HFF-Myc (cell line): ENCODE measurements around the gene CPA4.

Experiments
- DNase-seq: peaks from one replicate; pipeline ENCODE4 v3.0.0-alpha.2; 2011; ENCODE audit warnings: low read depth; ENCODE audit errors: extremely low read depth
- H3K4me3 ChIP-seq: replicated peaks from 2 replicates; pipeline ENCODE4 v1.5.1; 2011; ENCODE audit warnings: low read depth, mild to moderate bottlenecking, control low read depth, low read length
- TF ChIP-seq, protein P1 (sequence below): IDR thresholded peaks from 2 replicates; pipeline ENCODE4 v1.5.1; 2012; ENCODE audit warnings: mild to moderate bottlenecking, low read depth, low read length, control low read depth; ENCODE audit errors: missing control alignments

Gene CPA4

DNA sequence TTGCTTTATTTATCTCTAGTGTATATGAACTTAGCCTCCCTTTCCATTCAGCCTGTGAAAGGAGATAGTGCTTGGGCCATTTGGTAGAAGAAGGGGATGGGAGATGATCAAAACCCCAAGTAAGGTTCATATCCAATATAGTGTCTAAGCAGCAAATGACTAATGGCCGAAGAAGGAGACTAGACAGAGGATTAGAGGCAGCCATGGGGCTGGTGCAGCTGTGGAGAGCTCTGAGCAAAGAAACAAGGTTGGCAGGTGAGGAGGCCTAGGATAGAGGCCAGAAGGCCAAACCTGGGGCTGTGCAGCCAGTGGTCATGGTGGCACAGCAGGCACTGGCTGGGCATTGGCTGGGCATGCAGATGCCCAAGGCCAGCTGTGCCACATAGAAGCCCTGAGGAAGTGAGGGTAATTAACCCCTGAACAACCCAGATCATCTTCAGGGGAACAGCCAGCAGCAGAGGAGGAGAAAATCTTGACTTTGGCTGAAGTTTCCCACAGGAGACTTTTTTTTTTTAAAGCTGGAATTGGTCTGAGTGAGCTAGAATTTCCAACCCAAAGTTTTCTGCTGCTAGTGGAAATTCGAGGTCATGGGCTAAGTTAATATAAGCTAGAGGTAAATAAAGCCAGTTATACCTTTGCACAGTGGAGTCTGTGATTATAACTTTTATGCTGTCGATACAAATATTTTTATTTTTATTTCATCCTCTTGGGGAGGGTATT is 77.0 kb downstream of the CPA4 start:
- no peak for DNase-seq
- H3K4me3 ChIP-seq, result no peak overlapping the region
- TF ChIP-seq, protein P1, sequence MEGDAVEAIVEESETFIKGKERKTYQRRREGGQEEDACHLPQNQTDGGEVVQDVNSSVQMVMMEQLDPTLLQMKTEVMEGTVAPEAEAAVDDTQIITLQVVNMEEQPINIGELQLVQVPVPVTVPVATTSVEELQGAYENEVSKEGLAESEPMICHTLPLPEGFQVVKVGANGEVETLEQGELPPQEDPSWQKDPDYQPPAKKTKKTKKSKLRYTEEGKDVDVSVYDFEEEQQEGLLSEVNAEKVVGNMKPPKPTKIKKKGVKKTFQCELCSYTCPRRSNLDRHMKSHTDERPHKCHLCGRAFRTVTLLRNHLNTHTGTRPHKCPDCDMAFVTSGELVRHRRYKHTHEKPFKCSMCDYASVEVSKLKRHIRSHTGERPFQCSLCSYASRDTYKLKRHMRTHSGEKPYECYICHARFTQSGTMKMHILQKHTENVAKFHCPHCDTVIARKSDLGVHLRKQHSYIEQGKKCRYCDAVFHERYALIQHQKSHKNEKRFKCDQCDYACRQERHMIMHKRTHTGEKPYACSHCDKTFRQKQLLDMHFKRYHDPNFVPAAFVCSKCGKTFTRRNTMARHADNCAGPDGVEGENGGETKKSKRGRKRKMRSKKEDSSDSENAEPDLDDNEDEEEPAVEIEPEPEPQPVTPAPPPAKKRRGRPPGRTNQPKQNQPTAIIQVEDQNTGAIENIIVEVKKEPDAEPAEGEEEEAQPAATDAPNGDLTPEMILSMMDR, result no peak

GRCh38 chr7:130371046-130371445 is 78.1 kb downstream of the CPA4 start:
- TF ChIP-seq, protein P1, result no peak
- no peak for DNase-seq

GRCh38 chr7:130372402-130373165 is 79.6 kb downstream of the CPA4 start:
- TF ChIP-seq, protein P1, result no peak
- no peak for DNase-seq
- no peak overlapping the region for H3K4me3 ChIP-seq

More at GRCh38 chr7:130371046-130371445, 78.1 kb downstream of the CPA4 start:
- no peak overlapping the region for H3K4me3 ChIP-seq
